ENCODE results near the gene LRP2BP. TPM values are rescaled to one million over a fixed set of nuclear protein-coding genes. Genes with fewer than 3 reads are reported as not detected.

Gene LRP2BP
- total RNA-seq, 5 donors from 2014 or later (not counting 1 experiment from before 2014, with no cell fraction given): 0.51 to 2.9 (median 0.89) TPM

DNA sequence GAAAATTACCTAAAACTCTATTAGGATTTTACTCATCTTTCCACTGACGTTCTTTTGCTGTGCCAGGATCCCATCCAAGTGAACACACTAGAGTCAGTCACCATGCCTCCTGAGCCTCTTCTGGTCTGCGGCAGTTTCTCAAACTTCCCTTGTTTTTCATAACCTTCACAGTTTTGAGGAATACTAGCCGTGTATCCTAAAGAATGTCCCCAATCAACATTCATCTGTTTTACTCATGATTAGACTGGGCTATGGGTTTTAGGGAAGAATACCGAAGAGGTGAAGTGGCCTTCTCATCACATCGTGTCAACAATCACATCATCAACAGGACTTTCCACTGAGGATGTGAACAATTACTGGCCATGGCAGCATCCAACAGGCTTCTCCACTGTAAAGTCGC is 4.8 kb downstream of the LRP2BP start:
- H3K9me3 ChIP-seq: no peaks in the 10 kb centered on the region

DNA sequence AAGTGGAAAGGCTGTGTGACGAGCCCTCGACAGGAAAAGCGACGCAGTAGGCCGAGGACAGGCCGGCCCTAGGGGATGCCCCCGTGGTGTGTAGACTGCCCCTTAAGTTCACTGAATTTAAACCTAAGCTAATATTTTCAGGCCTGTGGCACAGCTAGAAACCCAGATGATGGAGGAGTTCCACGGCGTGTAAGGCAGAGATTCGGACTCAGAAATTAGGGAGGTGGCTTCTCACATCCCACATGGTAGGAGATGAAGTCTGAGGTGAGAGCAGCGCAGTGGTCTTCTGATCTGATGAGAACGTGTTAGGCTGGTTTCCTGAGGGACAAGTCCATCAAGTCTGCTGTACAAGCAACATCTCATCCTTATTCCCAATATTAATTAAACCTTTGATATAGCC is 7.8 kb downstream of the LRP2BP start:
- ChIA-PET CTCF (interaction anchor here in 1 of 2 donors (0.6 kb wide), 1 partner anchor 23 kb away, joined by 3 read pairs; no protein-coding TSS in a partner anchor), POLR2A (interaction anchor here in 1 of 2 donors (0.6 kb wide), 1 partner anchor 65 kb away, joined by 4 read pairs; no protein-coding TSS in a partner anchor)
- Mint-ChIP-seq H3K27ac (no peak overlapping the region), H3K9me3 (no peaks in the 10 kb centered on the region), H3K4me3 (no peak overlapping the region), H3K27me3 (peaks cover 0 to 4% of the 10 kb centered on the region in 2 donors), H3K4me1 (peaks cover 10 to 13% (median 11%) of the 10 kb centered on the region in 3 donors), H3K36me3 (peaks cover 4% of the 10 kb centered on the region)
- no peaks in the 10 kb centered on the region for H3K9me3 ChIP-seq
- H3K36me3 ChIP-seq (ENCODE audit: control insufficient read depth in 2 of 2, extremely low read depth in 1 of 2, insufficient read depth in 1 of 2, low read length in 1 of 2): no peaks in the 10 kb centered on the region
- 94% methylated on average over 3 of the region's 12 CpGs for WGBS (ENCODE audit: insufficient coverage)
- ATAC-seq (replicated peaks in 1 of 4): no peak
- peaks cover 0 to 3% of the 10 kb centered on the region in 2 experiments for H3K27me3 ChIP-seq (replicated peaks in 1 of 2; ENCODE audit: control insufficient read depth in 2 of 2, extremely low read depth in 1 of 2, insufficient read depth in 2 of 2, low read length in 1 of 2)
- H3K27ac ChIP-seq (ENCODE audit: low read length): no peak overlapping the region
- H3K4me3 ChIP-seq (ENCODE audit: control insufficient read depth in 1 of 2, extremely low read depth in 1 of 2, low read length in 1 of 2): no peak overlapping the region
- peaks cover 0 to 6% of the 10 kb centered on the region in 2 experiments for H3K4me1 ChIP-seq (ENCODE audit: control insufficient read depth in 1 of 2, extremely low read depth in 1 of 2, insufficient read depth in 2 of 2, low read length in 2 of 2)
- no peak for DNase-seq

More for the DNA sequence above, 4.8 kb downstream of the LRP2BP start:
- Mint-ChIP-seq H3K36me3 (no peaks in the 10 kb centered on the region), H3K27ac (no peak overlapping the region), H3K27me3 (no peaks in the 10 kb centered on the region), H3K4me1 (peaks cover 11 to 18% (median 15%) of the 10 kb centered on the region in 3 donors), H3K4me3 (no peak overlapping the region), H3K9me3 (no peaks in the 10 kb centered on the region)
- ChIA-PET CTCF (no interaction called here), POLR2A (interaction anchor here in 1 of 2 donors (0.6 kb wide), 1 partner anchor 29 kb away, joined by 3 read pairs; no protein-coding TSS in a partner anchor)
- H3K4me3 ChIP-seq (ENCODE audit: control insufficient read depth in 1 of 2, extremely low read depth in 1 of 2, low read length in 1 of 2): no peak overlapping the region
- 95% methylated on average over 4 of the region's 6 CpGs for WGBS (ENCODE audit: insufficient coverage)
- no peaks in the 10 kb centered on the region for H3K27me3 ChIP-seq (replicated peaks in 1 of 2; ENCODE audit: control insufficient read depth in 2 of 2, extremely low read depth in 1 of 2, insufficient read depth in 2 of 2, low read length in 1 of 2)
- H3K27ac ChIP-seq (ENCODE audit: low read length): no peak overlapping the region
- ATAC-seq (replicated peaks in 1 of 4): no peak
- H3K36me3 ChIP-seq (ENCODE audit: control insufficient read depth in 2 of 2, extremely low read depth in 1 of 2, insufficient read depth in 1 of 2, low read length in 1 of 2): no peaks in the 10 kb centered on the region
- DNase-seq: no peak
- peaks cover 0 to 4% of the 10 kb centered on the region in 2 experiments for H3K4me1 ChIP-seq (ENCODE audit: control insufficient read depth in 1 of 2, extremely low read depth in 1 of 2, insufficient read depth in 2 of 2, low read length in 2 of 2)

DNA sequence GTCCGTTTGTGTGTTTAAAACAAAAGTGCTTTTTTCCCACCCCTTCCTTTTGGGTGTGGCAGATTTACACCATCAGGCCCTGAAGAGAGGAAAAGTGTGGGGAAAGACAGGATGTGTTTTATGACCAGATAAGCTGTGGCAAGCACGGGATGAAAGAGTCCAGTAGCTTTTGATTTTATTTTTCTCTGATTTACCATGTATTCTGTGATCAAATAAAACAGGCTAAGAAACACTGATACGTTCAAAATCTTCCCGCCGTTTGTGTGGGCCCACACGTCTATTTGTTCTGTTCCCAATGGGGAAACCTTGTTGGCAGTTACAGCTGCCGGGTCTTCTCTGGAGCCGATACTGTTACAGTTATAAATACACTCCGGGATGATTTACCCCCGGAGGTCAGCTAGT is 10.8 kb downstream of the LRP2BP start:
- Histone ChIP-seq H3K27me3 (replicated peaks in 1 of 2; ENCODE audit: control insufficient read depth in 2 of 2, extremely low read depth in 1 of 2, insufficient read depth in 2 of 2, low read length in 1 of 2) (peaks cover 0 to 3% of the 10 kb centered on the region in 2 experiments), H3K4me1 (ENCODE audit: control insufficient read depth in 1 of 2, extremely low read depth in 1 of 2, insufficient read depth in 2 of 2, low read length in 2 of 2) (peaks cover 0 to 6% of the 10 kb centered on the region in 2 experiments), H3K9me3 (no peaks in the 10 kb centered on the region), H3K36me3 (ENCODE audit: control insufficient read depth in 2 of 2, extremely low read depth in 1 of 2, insufficient read depth in 1 of 2, low read length in 1 of 2) (no peaks in the 10 kb centered on the region), H3K27ac (ENCODE audit: low read length) (no peak overlapping the region), H3K4me3 (ENCODE audit: control insufficient read depth in 1 of 2, extremely low read depth in 1 of 2, low read length in 1 of 2) (no peak overlapping the region)
- Mint-ChIP-seq H3K4me3 (peak overlapping the region in 1 of 3 donors; percentile 36), H3K4me1 (peaks cover 10 to 13% (median 11%) of the 10 kb centered on the region in 3 donors), H3K36me3 (peaks cover 4% of the 10 kb centered on the region), H3K9me3 (peaks cover 6 to 9% (median 8%) of the 10 kb centered on the region in 3 donors), H3K27me3 (peaks cover 0 to 4% of the 10 kb centered on the region in 2 donors), H3K27ac (no peak overlapping the region)
- no CpG with 5 or more reads among the region's 10 CpGs for WGBS (ENCODE audit: insufficient coverage)
- ATAC-seq (replicated peaks in 1 of 4): no peak
- ChIA-PET POLR2A (interaction anchor here in 1 of 2 donors (1.0 kb wide), 1 partner anchor 40 kb away, joined by 3 read pairs; the partner anchor contains the start of gene UFSP2), CTCF (interaction anchor here in 1 of 2 donors (0.6 kb wide), 1 partner anchor 289 kb away, joined by 3 read pairs; no protein-coding TSS in a partner anchor)
- DNase-seq: no peak

DNA sequence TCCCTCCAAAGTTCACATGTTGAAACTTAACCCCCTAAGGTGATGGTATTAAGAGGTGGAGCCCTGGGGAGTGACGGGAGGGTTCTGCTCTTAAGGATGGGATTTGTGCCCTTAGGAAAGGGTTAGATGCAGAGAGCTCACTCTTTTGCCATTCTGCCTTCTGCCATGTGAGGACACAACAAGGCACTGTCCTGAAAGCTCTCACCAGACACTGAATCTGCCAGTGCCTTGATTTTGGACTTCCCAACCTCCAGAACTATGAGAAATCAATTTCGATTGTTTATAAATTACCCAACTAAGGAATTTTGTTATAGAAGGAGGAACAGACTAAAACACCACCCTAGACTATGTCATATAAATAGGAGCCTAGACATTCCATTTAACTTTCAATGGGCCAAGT is 11.7 kb downstream of the LRP2BP start:
- Histone ChIP-seq H3K9me3 (no peaks in the 10 kb centered on the region), H3K4me3 (ENCODE audit: control insufficient read depth in 1 of 2, extremely low read depth in 1 of 2, low read length in 1 of 2) (no peak overlapping the region), H3K27ac (ENCODE audit: low read length) (no peak overlapping the region), H3K4me1 (ENCODE audit: control insufficient read depth in 1 of 2, extremely low read depth in 1 of 2, insufficient read depth in 2 of 2, low read length in 2 of 2) (peaks cover 0 to 6% of the 10 kb centered on the region in 2 experiments), H3K27me3 (replicated peaks in 1 of 2; ENCODE audit: control insufficient read depth in 2 of 2, extremely low read depth in 1 of 2, insufficient read depth in 2 of 2, low read length in 1 of 2) (peaks cover 0 to 3% of the 10 kb centered on the region in 2 experiments), H3K36me3 (ENCODE audit: control insufficient read depth in 2 of 2, extremely low read depth in 1 of 2, insufficient read depth in 1 of 2, low read length in 1 of 2) (no peaks in the 10 kb centered on the region)
- peaks cover 4% of the 10 kb centered on the region for H3K36me3 Mint-ChIP-seq
- peaks cover 6 to 9% (median 8%) of the 10 kb centered on the region in 3 donors for H3K9me3 Mint-ChIP-seq
- peaks cover 10 to 13% (median 11%) of the 10 kb centered on the region in 3 donors for H3K4me1 Mint-ChIP-seq
- ChIA-PET CTCF (no interaction called here), POLR2A (interaction anchor here in 1 of 2 donors (1.0 kb wide), 1 partner anchor 41 kb away, joined by 3 read pairs; the partner anchor contains the start of gene UFSP2)
- WGBS (ENCODE audit: insufficient coverage): no CpG with 5 or more reads among the region's 2 CpGs
- no peak overlapping the region for H3K27ac Mint-ChIP-seq
- H3K4me3 Mint-ChIP-seq: no peak overlapping the region
- peaks cover 0 to 4% of the 10 kb centered on the region in 2 donors for H3K27me3 Mint-ChIP-seq
- DNase-seq (no peak), ATAC-seq (replicated peaks in 1 of 4) (no peak)

DNA sequence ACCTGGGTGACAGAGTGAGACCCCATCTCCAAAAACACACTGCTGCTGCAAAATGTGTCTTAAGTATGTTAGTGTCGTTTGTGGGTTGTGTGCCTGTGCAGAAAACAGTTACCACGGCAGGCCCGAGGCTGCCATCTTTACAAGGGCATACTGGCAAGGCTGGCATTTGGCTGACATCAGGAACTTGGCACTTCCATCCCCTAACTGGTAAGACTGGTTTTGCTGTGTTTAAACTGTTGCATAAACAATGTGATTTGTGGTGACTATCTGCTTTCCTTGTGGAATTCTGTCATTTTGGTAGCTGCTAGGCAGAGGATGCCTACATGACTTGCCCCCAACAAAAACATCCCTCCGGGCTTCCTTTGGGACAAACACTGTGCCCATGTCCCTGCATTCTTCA is 12.3 kb downstream of the LRP2BP start:
- H3K4me3 ChIP-seq (ENCODE audit: control insufficient read depth in 1 of 2, extremely low read depth in 1 of 2, low read length in 1 of 2): no peak overlapping the region
- H3K36me3 Mint-ChIP-seq: peaks cover 4% of the 10 kb centered on the region
- H3K9me3 Mint-ChIP-seq: peaks cover 6 to 9% (median 8%) of the 10 kb centered on the region in 3 donors
- no peak overlapping the region for H3K4me3 Mint-ChIP-seq
- H3K36me3 ChIP-seq (ENCODE audit: control insufficient read depth in 2 of 2, extremely low read depth in 1 of 2, insufficient read depth in 1 of 2, low read length in 1 of 2): no peaks in the 10 kb centered on the region
- peaks cover 0 to 3% of the 10 kb centered on the region in 2 experiments for H3K27me3 ChIP-seq (replicated peaks in 1 of 2; ENCODE audit: control insufficient read depth in 2 of 2, extremely low read depth in 1 of 2, insufficient read depth in 2 of 2, low read length in 1 of 2)
- H3K4me1 Mint-ChIP-seq: peaks cover 10 to 13% (median 11%) of the 10 kb centered on the region in 3 donors
- no peaks in the 10 kb centered on the region for H3K9me3 ChIP-seq
- ChIA-PET POLR2A (no interaction called here), CTCF (no interaction called here)
- H3K27ac ChIP-seq (ENCODE audit: low read length): no peak overlapping the region
- H3K4me1 ChIP-seq (ENCODE audit: control insufficient read depth in 1 of 2, extremely low read depth in 1 of 2, insufficient read depth in 2 of 2, low read length in 2 of 2): peaks cover 0 to 6% of the 10 kb centered on the region in 2 experiments
- ATAC-seq (replicated peaks in 1 of 4) (no peak), DNase-seq (no peak)
- WGBS (ENCODE audit: insufficient coverage): no CpG with 5 or more reads among the region's 4 CpGs
- H3K27ac Mint-ChIP-seq: no peak overlapping the region
- H3K27me3 Mint-ChIP-seq: peaks cover 0 to 4% of the 10 kb centered on the region in 2 donors

DNA sequence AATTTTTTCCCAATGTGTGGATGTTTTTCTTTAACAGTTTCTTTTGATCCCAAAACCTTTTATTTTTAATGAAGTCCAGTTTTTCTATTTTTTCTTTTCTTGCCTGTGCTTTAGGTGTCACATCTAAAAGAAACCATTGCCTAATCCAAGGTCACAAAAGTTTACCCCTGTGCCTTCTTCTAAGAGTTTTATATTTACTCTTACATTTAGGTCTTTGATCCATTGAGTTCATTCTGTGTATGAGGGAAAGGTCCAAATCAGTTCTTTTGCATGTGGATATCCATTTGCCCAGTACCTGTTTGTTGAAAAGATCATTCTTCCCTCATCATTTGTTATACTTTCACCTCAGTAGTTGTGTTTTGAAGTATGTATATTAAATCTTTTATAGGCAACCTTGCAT is 13.0 kb downstream of the LRP2BP start:
- H3K36me3 Mint-ChIP-seq: peaks cover 4% of the 10 kb centered on the region
- peaks cover 6 to 9% (median 8%) of the 10 kb centered on the region in 3 donors for H3K9me3 Mint-ChIP-seq
- DNase-seq (no peak), ATAC-seq (replicated peaks in 1 of 4) (no peak)
- H3K9me3 ChIP-seq: no peaks in the 10 kb centered on the region
- peaks cover 0 to 6% of the 10 kb centered on the region in 2 experiments for H3K4me1 ChIP-seq (ENCODE audit: control insufficient read depth in 1 of 2, extremely low read depth in 1 of 2, insufficient read depth in 2 of 2, low read length in 2 of 2)
- no peak overlapping the region for H3K27ac Mint-ChIP-seq
- no peaks in the 10 kb centered on the region for H3K36me3 ChIP-seq (ENCODE audit: control insufficient read depth in 2 of 2, extremely low read depth in 1 of 2, insufficient read depth in 1 of 2, low read length in 1 of 2)
- POLR2A ChIA-PET: no interaction called here
- CTCF ChIA-PET: no interaction called here
- H3K27me3 Mint-ChIP-seq: peaks cover 0 to 4% of the 10 kb centered on the region in 2 donors
- peaks cover 10 to 13% (median 11%) of the 10 kb centered on the region in 3 donors for H3K4me1 Mint-ChIP-seq
- peaks cover 0 to 3% of the 10 kb centered on the region in 2 experiments for H3K27me3 ChIP-seq (replicated peaks in 1 of 2; ENCODE audit: control insufficient read depth in 2 of 2, extremely low read depth in 1 of 2, insufficient read depth in 2 of 2, low read length in 1 of 2)
- H3K4me3 ChIP-seq (ENCODE audit: control insufficient read depth in 1 of 2, extremely low read depth in 1 of 2, low read length in 1 of 2): no peak overlapping the region
- no peak overlapping the region for H3K27ac ChIP-seq (ENCODE audit: low read length)
- H3K4me3 Mint-ChIP-seq: no peak overlapping the region
